HG03558 (cell line): ENCODE results near the gene HPDL.
"Not testable (repeated sequence)": the region's sequence is repeated elsewhere in the genome, so short reads cannot be mapped to it uniquely, and the experiment has no call there.

Source experiments
- ATAC-seq: cut with Tn5 transposase; IDR thresholded peaks from one replicate; pipeline ENCODE4 v1.9.1; 2021; ENCODE audit warnings: moderate number of reproducible peaks; ENCODE audit not compliant: unreplicated experiment; ENCODE audit errors: extremely low read depth

Gene HPDL

GRCh38 chr1:45326627-45327623, at the start of gene HPDL:
Gene HPDL, plus strand, starts transcription at chr1:45326895. Its CDS starts 254 bp downstream, at chr1:45327149.
- ATAC-seq: no peak

- ATAC-seq: no peak
These were observed 44.3 kb upstream of the HPDL start for GRCh38 chr1:45282351-45282750.

- not testable (repeated sequence) for ATAC-seq
These were observed 41.8 kb upstream of the HPDL start for GRCh38 chr1:45284858-45285257.

GRCh38 chr1:45286521-45286920, 40.2 kb upstream of the HPDL start:
- not testable (repeated sequence) for ATAC-seq

- not testable (repeated sequence) for ATAC-seq
These were observed 35.7 kb upstream of the HPDL start for GRCh38 chr1:45291002-45291401.

GRCh38 chr1:45291716-45292115, 35.0 kb upstream of the HPDL start:
- no peak for ATAC-seq

GRCh38 chr1:45297666-45298356, 28.9 kb upstream of the HPDL start:
- ATAC-seq: no peak

- ATAC-seq: no peak
These were observed 27.4 kb upstream of the HPDL start for GRCh38 chr1:45299296-45299695.

- ATAC-seq: no peak
These were observed 26.6 kb upstream of the HPDL start for GRCh38 chr1:45299981-45300668.

GRCh38 chr1:45300669-45300997, 26.1 kb upstream of the HPDL start:
- ATAC-seq: no peak

- no peak for ATAC-seq
These were observed 24.1 kb upstream of the HPDL start for GRCh38 chr1:45302505-45303150.

- ATAC-seq: peak; percentile 28
These were observed 23.0 kb upstream of the HPDL start for GRCh38 chr1:45303520-45304310.

GRCh38 chr1:45304311-45305081, 22.2 kb upstream of the HPDL start:
- ATAC-seq: no peak

- ATAC-seq: no peak
These were observed 21.5 kb upstream of the HPDL start for GRCh38 chr1:45305231-45305630.

GRCh38 chr1:45306319-45306718, 20.4 kb upstream of the HPDL start:
- no peak for ATAC-seq

- no peak for ATAC-seq
These were observed 19.8 kb upstream of the HPDL start for GRCh38 chr1:45306905-45307304.

- no peak for ATAC-seq
These were observed 12.4 kb upstream of the HPDL start for GRCh38 chr1:45314266-45314665.

GRCh38 chr1:45317166-45317565, 9.5 kb upstream of the HPDL start:
- no peak for ATAC-seq

GRCh38 chr1:45319761-45320160, 6.9 kb upstream of the HPDL start:
- no peak for ATAC-seq
